Measurements from ENCODE around the gene RAI1.

DNA sequence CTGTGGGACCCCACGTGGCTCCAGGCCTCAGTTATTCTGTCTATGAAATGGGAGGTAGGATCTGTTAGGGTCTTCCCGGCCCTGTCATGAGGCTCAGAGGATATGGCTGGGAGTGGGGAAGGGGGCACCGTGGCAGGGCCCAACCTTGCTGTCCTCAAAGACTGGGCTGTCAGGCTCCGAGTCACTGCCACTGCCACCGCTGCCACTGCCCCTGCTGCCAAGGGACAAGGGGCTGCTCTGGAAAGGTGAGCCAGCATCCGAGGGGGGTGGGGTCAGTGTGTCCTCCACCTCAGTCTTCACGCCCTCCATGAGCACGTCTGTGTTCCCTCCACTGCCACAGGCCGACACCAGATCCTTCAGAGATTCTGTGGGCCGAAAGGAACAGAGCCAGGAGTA is 136.3 kb downstream of the RAI1 start:
- TF ChIP-seq CTCF (IDR thresholded peaks at IDR 0.05) = no peak
- no peak for TF ChIP-seq POLR2A (IDR thresholded peaks at IDR 0.05)
